MCF 10A (cell line): ENCODE results near the gene SOBP. TPM values are rescaled to one million over a fixed set of nuclear protein-coding genes. Genes with fewer than 3 reads are reported as not detected.

Experiments used
- BruUV-seq: library from RNA; stranded (reverse); fragments of 400-500 nt; replicated peaks from 2 replicates; lab custom pipeline; 2021; lab: Mats Ljungman, UMichigan
- CTCF ChIA-PET: fragments of 300-600 bp; sonication (Branson Sonifier 250); formaldehyde crosslinking; extraction: SDS; loops from one replicate; lab custom pipeline; 2021; ENCODE audit warnings: antibody characterized with exemption, inconsistent platforms; lab: Yijun Ruan, JAX
- POLR2A ChIA-PET: fragments of 300-600, 350-650 bp; sonication (Branson Sonifier 250); formaldehyde crosslinking; extraction: SDS; loops from one replicate; lab custom pipeline; 2020; ENCODE audit warnings: antibody characterized with exemption, inconsistent platforms; lab: Yijun Ruan, JAX
- DNase-seq: peaks from one replicate; pipeline ENCODE4 v3.0.0-alpha.2; 2018; ENCODE audit not compliant: unreplicated experiment
- H3K27ac Mint-ChIP-seq: one replicate; pipeline ENCODE4 v1.8.0; 2022; ENCODE audit warnings: mild to moderate bottlenecking, low read depth, mixed read lengths; ENCODE audit not compliant: unreplicated experiment
- H3K27me3 Mint-ChIP-seq: one replicate; pipeline ENCODE4 v1.8.0; 2022; ENCODE audit warnings: mixed read lengths; ENCODE audit not compliant: insufficient read depth, unreplicated experiment
- H3K36me3 Mint-ChIP-seq: one replicate; pipeline ENCODE4 v1.8.0; 2022; ENCODE audit warnings: mild to moderate bottlenecking, moderate library complexity, mixed read lengths; ENCODE audit not compliant: insufficient read depth, unreplicated experiment
- H3K4me1 Mint-ChIP-seq: one replicate; pipeline ENCODE4 v1.8.0; 2022; ENCODE audit warnings: mixed read lengths; ENCODE audit not compliant: insufficient read depth, unreplicated experiment
- H3K4me3 Mint-ChIP-seq: one replicate; pipeline ENCODE4 v1.8.0; 2022; ENCODE audit warnings: mild to moderate bottlenecking, moderate library complexity, mixed read lengths; ENCODE audit not compliant: unreplicated experiment
- H3K9me3 Mint-ChIP-seq: one replicate; pipeline ENCODE4 v1.8.0; 2022; ENCODE audit warnings: mixed read lengths; ENCODE audit not compliant: unreplicated experiment
- intact Hi-C: fragments of 100-400 bp; cut with micrococcal nuclease; formaldehyde crosslinking; loops from 2 replicates; pipeline ENCODE4 v1.14.1; 2022
- total RNA-seq: library from RNA; stranded (reverse); gene quantifications from 2 replicates; pipeline ENCODE4 v1.2.3, GENCODE V29; 2022
- TF ChIP-seq, protein P1 (sequence below): fragments of 200-600 bp; IDR thresholded peaks from one replicate; pipeline ENCODE4 v1.8.0; 2022; ENCODE audit warnings: antibody characterized with exemption, mild to moderate bottlenecking; ENCODE audit not compliant: unreplicated experiment

The SOBP gene
- total RNA-seq, 1 experiment from 2014 or later: 0.21 TPM

DNA sequence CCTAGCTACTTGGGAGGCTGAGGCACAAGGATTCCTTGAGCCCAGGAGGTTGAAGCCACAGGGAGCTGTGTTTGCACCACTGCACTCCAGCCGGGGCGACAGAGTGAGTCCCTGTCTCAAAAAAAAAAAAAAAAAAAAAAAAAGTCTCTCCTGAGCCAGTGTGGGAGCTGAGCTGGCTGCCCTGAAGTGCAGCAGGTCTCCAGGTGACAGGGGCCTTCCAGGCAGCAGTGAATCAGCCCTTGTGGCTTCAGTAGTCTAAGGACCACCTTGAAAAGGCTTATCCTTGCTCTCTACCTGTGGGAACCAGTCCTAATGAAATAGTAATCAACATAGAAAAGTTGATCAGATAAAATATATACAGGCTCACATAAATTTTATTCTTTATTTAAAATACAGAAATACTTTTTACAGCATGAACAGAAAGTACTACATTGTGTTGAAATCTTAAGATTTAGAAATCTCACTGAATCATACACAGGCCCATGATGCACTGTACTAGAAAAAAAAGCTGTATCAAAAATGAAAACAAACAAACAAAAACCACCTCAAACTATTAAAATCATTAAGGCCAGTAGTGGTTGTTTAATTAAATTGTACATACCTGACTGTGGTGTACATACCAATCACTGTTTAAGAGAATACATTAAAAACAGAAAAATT, 205.3 kb downstream of the SOBP start:
- Mint-ChIP-seq H3K4me1 (peaks cover 10% of the 10 kb centered on the region), H3K9me3 (no peaks in the 10 kb centered on the region), H3K27me3 (no peaks in the 10 kb centered on the region), H3K27ac (peak overlapping the region; percentile 49), H3K4me3 (no peak overlapping the region), H3K36me3 (no peaks in the 10 kb centered on the region)
- CTCF ChIA-PET: interaction anchor here (0.6 to 2.2 kb wide), 10 partner anchors 8 to 1438 kb away, joined by 3 to 12 read pairs (median 4); no protein-coding TSS in a partner anchor
- TF ChIP-seq, protein P1, sequence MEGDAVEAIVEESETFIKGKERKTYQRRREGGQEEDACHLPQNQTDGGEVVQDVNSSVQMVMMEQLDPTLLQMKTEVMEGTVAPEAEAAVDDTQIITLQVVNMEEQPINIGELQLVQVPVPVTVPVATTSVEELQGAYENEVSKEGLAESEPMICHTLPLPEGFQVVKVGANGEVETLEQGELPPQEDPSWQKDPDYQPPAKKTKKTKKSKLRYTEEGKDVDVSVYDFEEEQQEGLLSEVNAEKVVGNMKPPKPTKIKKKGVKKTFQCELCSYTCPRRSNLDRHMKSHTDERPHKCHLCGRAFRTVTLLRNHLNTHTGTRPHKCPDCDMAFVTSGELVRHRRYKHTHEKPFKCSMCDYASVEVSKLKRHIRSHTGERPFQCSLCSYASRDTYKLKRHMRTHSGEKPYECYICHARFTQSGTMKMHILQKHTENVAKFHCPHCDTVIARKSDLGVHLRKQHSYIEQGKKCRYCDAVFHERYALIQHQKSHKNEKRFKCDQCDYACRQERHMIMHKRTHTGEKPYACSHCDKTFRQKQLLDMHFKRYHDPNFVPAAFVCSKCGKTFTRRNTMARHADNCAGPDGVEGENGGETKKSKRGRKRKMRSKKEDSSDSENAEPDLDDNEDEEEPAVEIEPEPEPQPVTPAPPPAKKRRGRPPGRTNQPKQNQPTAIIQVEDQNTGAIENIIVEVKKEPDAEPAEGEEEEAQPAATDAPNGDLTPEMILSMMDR: no peak
- DNase-seq: peak; percentile 44
- POLR2A ChIA-PET: interaction anchor here (0.9 to 1.3 kb wide), 2 partner anchors 103 to 118 kb away, joined by 3 read pairs; no protein-coding TSS in a partner anchor
- BruUV-seq: no TSS peak
- intact Hi-C loops: no loop called here

DNA sequence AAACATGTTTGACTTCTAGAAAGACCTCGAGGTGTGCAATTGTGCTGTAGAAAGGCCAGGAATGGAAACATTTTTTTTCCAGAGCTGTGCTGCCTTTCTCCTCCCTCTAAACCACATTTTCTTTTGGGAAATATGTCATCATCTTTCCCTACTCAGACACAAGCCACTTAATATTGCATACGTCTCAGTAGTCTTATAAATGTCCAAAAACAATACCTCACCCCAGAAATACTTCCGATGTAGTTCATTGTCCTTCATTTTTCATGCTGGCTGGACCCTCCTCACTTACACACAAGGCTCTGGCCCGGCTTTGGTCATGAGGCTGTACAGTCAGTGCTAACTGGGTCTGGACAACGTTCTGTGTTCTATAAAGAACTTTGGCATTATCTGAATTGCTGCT, 207.8 kb downstream of the SOBP start:
- Mint-ChIP-seq H3K4me1 (peaks cover 10% of the 10 kb centered on the region), H3K4me3 (no peak overlapping the region), H3K9me3 (no peaks in the 10 kb centered on the region), H3K27me3 (no peaks in the 10 kb centered on the region), H3K27ac (no peak overlapping the region), H3K36me3 (no peaks in the 10 kb centered on the region)
- TF ChIP-seq, protein P1: no peak
- POLR2A ChIA-PET: no interaction called here
- CTCF ChIA-PET: interaction anchor here (0.7 to 3.4 kb wide), 6 partner anchors 18 to 150 kb away, joined by 3 to 15 read pairs (median 4); no protein-coding TSS in a partner anchor
- intact Hi-C loops: no loop called here
- BruUV-seq: no TSS peak
- DNase-seq: peak; percentile 20

DNA sequence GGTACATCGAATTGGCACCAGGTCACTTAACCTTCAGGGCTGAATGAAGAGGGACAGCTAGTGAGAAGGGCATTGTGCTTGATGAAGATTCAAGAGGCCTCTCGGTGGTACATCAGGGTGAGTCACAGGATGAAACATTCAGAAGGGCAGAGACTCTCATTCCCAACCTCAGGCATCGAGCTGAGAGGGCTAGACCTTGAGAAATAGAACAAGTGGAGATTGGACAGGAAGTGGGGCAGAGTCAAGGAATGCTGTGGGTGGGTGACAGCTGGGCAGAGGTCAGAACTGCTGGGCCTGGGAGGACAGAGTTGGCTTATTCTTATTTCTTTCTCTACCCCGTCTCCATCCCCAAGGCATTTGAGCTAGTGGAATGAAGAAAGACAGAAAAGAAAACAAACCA, 208.2 kb downstream of the SOBP start:
- CTCF ChIA-PET: interaction anchor here (0.6 to 3.4 kb wide), 7 partner anchors 18 to 203 kb away, joined by 3 to 15 read pairs (median 3); no protein-coding TSS in a partner anchor

DNA sequence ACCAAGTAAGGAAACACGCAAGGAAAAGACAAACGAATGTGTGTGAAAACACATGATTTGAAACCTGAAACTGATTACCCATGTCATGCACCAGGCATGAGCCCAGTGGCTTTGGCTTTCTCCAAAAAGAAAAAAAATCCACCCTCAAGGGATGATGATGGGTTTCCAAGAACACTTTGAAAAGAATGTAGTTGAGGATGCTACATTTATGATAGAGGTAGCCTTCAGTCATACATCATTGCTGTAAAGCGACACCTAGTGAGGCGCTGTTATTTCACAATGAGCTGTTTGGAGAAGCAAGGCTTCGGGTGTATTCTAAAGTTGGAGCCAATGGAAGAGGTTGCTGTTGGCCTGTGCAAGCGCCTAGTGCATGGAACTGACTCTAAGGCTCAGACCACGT, 209.3 kb downstream of the SOBP start:
- TF ChIP-seq, protein P1: no peak
- Mint-ChIP-seq H3K4me1 (peaks cover 10% of the 10 kb centered on the region), H3K4me3 (no peak overlapping the region), H3K9me3 (no peaks in the 10 kb centered on the region), H3K36me3 (no peaks in the 10 kb centered on the region), H3K27ac (no peak overlapping the region), H3K27me3 (no peaks in the 10 kb centered on the region)
- intact Hi-C loops: no loop called here
- ChIA-PET CTCF (interaction anchor here (0.7 to 3.4 kb wide), 5 partner anchors 23 to 502 kb away, joined by 3 to 15 read pairs (median 7); no protein-coding TSS in a partner anchor), POLR2A (interaction anchor here (1.2 kb wide), 1 partner anchor 14 kb away, joined by 3 read pairs; no protein-coding TSS in a partner anchor)
- no TSS peak for BruUV-seq
- DNase-seq: no peak

More for the DNA sequence above, 208.2 kb downstream of the SOBP start:
- BruUV-seq: no TSS peak
- Mint-ChIP-seq H3K4me3 (no peak overlapping the region), H3K27ac (no peak overlapping the region), H3K4me1 (peaks cover 10% of the 10 kb centered on the region), H3K36me3 (no peaks in the 10 kb centered on the region), H3K27me3 (no peaks in the 10 kb centered on the region), H3K9me3 (no peaks in the 10 kb centered on the region)
- peak; percentile 80 for DNase-seq
- POLR2A ChIA-PET: interaction anchor here (1.2 kb wide), 1 partner anchor 15 kb away, joined by 3 read pairs; no protein-coding TSS in a partner anchor
- TF ChIP-seq, protein P1: no peak
- intact Hi-C loops: no loop called here
